Small intestine (tissue), 7 donors: ENCODE data around the gene RIMBP2. TPM values are rescaled to one million over a fixed set of nuclear protein-coding genes. Genes with fewer than 3 reads are reported as not detected.

Source experiments
- DNase-seq, 2 donors: peaks; one replicate each; pipeline versions ENCODE4 v3.0.0 to v3.0.0-alpha.2; 2013
- FAIRE-seq: peaks from 2 replicates; lab custom pipeline; 2012; peaks lifted over from hg19 to GRCh38; lab: Jason Lieb, UNC
- H3K27ac ChIP-seq, 3 donors: one replicate each; pipeline ENCODE4 v1.5.1; 2013; ENCODE audit warnings: low read length in 2 of 3, mild to moderate bottlenecking in 2 of 3, control low read depth in 1 of 3, inconsistent platforms in 1 of 3, low read depth in 1 of 3, moderate library complexity in 1 of 3
- H3K27me3 ChIP-seq, 3 donors: one replicate each; pipeline ENCODE4 v1.6.1; 2013; ENCODE audit warnings: low read length in 3 of 3, inconsistent platforms in 1 of 3; ENCODE audit not compliant: control insufficient read depth in 3 of 3, insufficient read depth in 3 of 3
- H3K36me3 ChIP-seq, 3 donors: one replicate each; pipeline ENCODE4 v1.6.1; 2013; ENCODE audit warnings: low read length in 3 of 3, inconsistent platforms in 1 of 3, low read depth in 1 of 3, mild to moderate bottlenecking in 1 of 3, moderate library complexity in 1 of 3; ENCODE audit not compliant: control insufficient read depth in 3 of 3, insufficient read depth in 2 of 3
- H3K4me1 ChIP-seq, 3 donors: one replicate each; pipeline ENCODE4 v1.6.1; 2013; ENCODE audit warnings: low read length in 2 of 3, inconsistent platforms in 1 of 3, low read depth in 1 of 3, mild to moderate bottlenecking in 1 of 3, moderate library complexity in 1 of 3; ENCODE audit not compliant: control insufficient read depth in 3 of 3, insufficient read depth in 2 of 3
- H3K4me3 ChIP-seq, 3 donors: one replicate each; pipeline ENCODE4 v1.5.1; 2013; ENCODE audit warnings: low read length in 3 of 3, control low read depth in 1 of 3, inconsistent platforms in 1 of 3, low read depth in 1 of 3, mild to moderate bottlenecking in 1 of 3, moderate library complexity in 1 of 3
- H3K9me3 ChIP-seq, 2 donors: one replicate each; pipeline ENCODE4 v1.6.1; 2013; ENCODE audit warnings: low read depth in 1 of 2, low read length in 1 of 2; ENCODE audit not compliant: control insufficient read depth in 2 of 2, insufficient read depth in 1 of 2
- WGBS, 3 donors: extraction: QIAGEN DNeasy Blood & Tissue Kit; methylation state at CpG; one replicate each; pipeline ENCODE4 v1.1.7; 2013; 5-methylcytosine and 5-hydroxymethylcytosine counted together
- polyA plus RNA-seq, 4 donors: library from polyadenylated mRNA; stranded (reverse) in 3 of 4; unstranded in 1 of 4; fragments of 200-250 nt in 3 of 4; fragments of 120-200 nt in 1 of 4; gene quantifications; one replicate each; pipeline versions ENCODE4 v1.2.1 to v1.2.3, GENCODE V29; 2013
- donor health status: healthy with polysubstance abuse.
- donor health status: control.
- donor health status: control.
- donor health status: Bipolar disorder and iron deficiency.
- donor health status: healthy.

The RIMBP2 gene
- polyA plus RNA-seq, 4 donors: 0.22 to 12.2 (median 2.3) TPM

GRCh38 chr12:130371296-130371695 is 344.8 kb downstream of the RIMBP2 start:
- Histone ChIP-seq H3K4me1 (no peaks in the 10 kb centered on the region), H3K27ac (no peak overlapping the region), H3K27me3 (peaks cover 0 to 2% (median 0%) of the 10 kb centered on the region in 3 donors), H3K9me3 (no peaks in the 10 kb centered on the region), H3K4me3 (no peak overlapping the region), H3K36me3 (no peaks in the 10 kb centered on the region)
- FAIRE-seq (no peak), DNase-seq (no peak)
- WGBS, 3 donors: 15 to 28% (median 27%) methylated on average over 5 of the region's 5 CpGs

GRCh38 chr12:130369816-130370215 is 346.3 kb downstream of the RIMBP2 start:
- Histone ChIP-seq H3K27ac (no peak overlapping the region), H3K27me3 (peaks cover 0 to 2% (median 0%) of the 10 kb centered on the region in 3 donors), H3K4me1 (no peaks in the 10 kb centered on the region), H3K4me3 (no peak overlapping the region), H3K9me3 (no peaks in the 10 kb centered on the region), H3K36me3 (no peaks in the 10 kb centered on the region)
- WGBS, 3 donors: 82 to 87% (median 84%) methylated on average over 4 of the region's 4 CpGs
- DNase-seq: no peak
- no peak for FAIRE-seq

GRCh38 chr12:130367523-130367922 is 348.6 kb downstream of the RIMBP2 start:
- Histone ChIP-seq H3K4me3 (no peak overlapping the region), H3K36me3 (no peaks in the 10 kb centered on the region), H3K27ac (no peak overlapping the region), H3K9me3 (no peaks in the 10 kb centered on the region), H3K4me1 (no peaks in the 10 kb centered on the region), H3K27me3 (peaks cover 0 to 2% (median 0%) of the 10 kb centered on the region in 3 donors)
- 89 to 92% (median 92%) methylated on average over 13 of the region's 13 CpGs for WGBS, 3 donors
- FAIRE-seq: no peak
- DNase-seq: no peak

GRCh38 chr12:130367003-130367402 is 349.1 kb downstream of the RIMBP2 start:
- WGBS, 3 donors: 65 to 79% (median 76%) methylated on average over 2 of the region's 2 CpGs
- Histone ChIP-seq H3K27ac (no peak overlapping the region), H3K4me3 (no peak overlapping the region), H3K27me3 (peaks cover 0 to 2% (median 0%) of the 10 kb centered on the region in 3 donors), H3K9me3 (no peaks in the 10 kb centered on the region), H3K36me3 (no peaks in the 10 kb centered on the region), H3K4me1 (no peaks in the 10 kb centered on the region)
- DNase-seq (no peak), FAIRE-seq (no peak)

- Histone ChIP-seq H3K4me1 (no peaks in the 10 kb centered on the region), H3K36me3 (no peaks in the 10 kb centered on the region), H3K9me3 (no peaks in the 10 kb centered on the region), H3K27me3 (no peaks in the 10 kb centered on the region), H3K27ac (no peak overlapping the region), H3K4me3 (no peak overlapping the region)
- no peak for FAIRE-seq
- 64 to 68% (median 67%) methylated on average over 7 of the region's 7 CpGs for WGBS, 3 donors
- no peak for DNase-seq
Measured at GRCh38 chr12:130366159-130366558, 349.9 kb downstream of the RIMBP2 start.

GRCh38 chr12:130364578-130364977 is 351.5 kb downstream of the RIMBP2 start:
- Histone ChIP-seq H3K27ac (no peak overlapping the region), H3K9me3 (no peaks in the 10 kb centered on the region), H3K4me3 (no peak overlapping the region), H3K36me3 (no peaks in the 10 kb centered on the region), H3K27me3 (no peaks in the 10 kb centered on the region), H3K4me1 (no peaks in the 10 kb centered on the region)
- FAIRE-seq (no peak), DNase-seq (no peak)
- WGBS, 3 donors: 29 to 60% (median 57%) methylated on average over 2 of the region's 2 CpGs

- no peaks in the 10 kb centered on the region for H3K9me3 ChIP-seq
- FAIRE-seq: no peak
- 83 to 88% (median 87%) methylated on average over 5 of the region's 5 CpGs for WGBS, 3 donors
- no peaks in the 10 kb centered on the region for H3K4me1 ChIP-seq
- no peak for DNase-seq
- H3K4me3 ChIP-seq: no peak overlapping the region
- H3K27ac ChIP-seq: no peak overlapping the region
- H3K27me3 ChIP-seq: peaks cover 0 to 7% (median 4%) of the 10 kb centered on the region in 3 donors
- no peaks in the 10 kb centered on the region for H3K36me3 ChIP-seq
Measured at GRCh38 chr12:130362060-130362459, 354.0 kb downstream of the RIMBP2 start.

GRCh38 chr12:130357729-130358330 is 358.3 kb downstream of the RIMBP2 start:
- no peaks in the 10 kb centered on the region for H3K4me1 ChIP-seq
- no peaks in the 10 kb centered on the region for H3K36me3 ChIP-seq
- 61 to 64% (median 62%) methylated on average over 14 of the region's 14 CpGs for WGBS, 3 donors
- no peak for FAIRE-seq
- no peak overlapping the region for H3K27ac ChIP-seq
- no peak for DNase-seq
- no peaks in the 10 kb centered on the region for H3K9me3 ChIP-seq
- peaks cover 0 to 11% (median 4%) of the 10 kb centered on the region in 3 donors for H3K27me3 ChIP-seq
- no peak overlapping the region for H3K4me3 ChIP-seq

- Histone ChIP-seq H3K9me3 (no peaks in the 10 kb centered on the region), H3K4me1 (no peaks in the 10 kb centered on the region), H3K27ac (no peak overlapping the region), H3K36me3 (no peaks in the 10 kb centered on the region), H3K4me3 (no peak overlapping the region), H3K27me3 (peaks cover 0 to 11% (median 4%) of the 10 kb centered on the region in 3 donors)
- 63 to 82% (median 81%) methylated on average over 8 of the region's 8 CpGs for WGBS, 3 donors
- no peak for DNase-seq
- no peak for FAIRE-seq
Measured at GRCh38 chr12:130357241-130357640, 358.9 kb downstream of the RIMBP2 start.
